Stimulated activated naive B cell treated with anti-CD40 and anti-IgM and Interleukin-4, amounts not matched to agents 10 μg/mL and 1 μg/mL and 100 μg/mL, for 72 hours (primary cell): Measurements from ENCODE around the gene CNP.
"Not testable (repeated sequence)": the region's sequence is repeated elsewhere in the genome, so short reads cannot be mapped to it uniquely, and the experiment has no call there.

ENCODE experiments used
- ATAC-seq, 2 donors: fragments of 150-1000 bp; cut with Tn5 transposase; replicated peaks; 2 replicates each; pipeline ENCODE4 v1.10.0; 2021; ENCODE audit warnings: moderate library complexity in 1 of 2
- DNase-seq: peaks from one replicate; pipeline ENCODE4 v3.0.0; 2021
- H3K27ac Mint-ChIP-seq: one replicate; pipeline ENCODE4 v1.8.0; 2022; ENCODE audit warnings: mild to moderate bottlenecking, mixed read lengths
- H3K27me3 Mint-ChIP-seq, 2 donors: one replicate each; pipeline ENCODE4 v1.8.0; 2022; ENCODE audit warnings: mixed read lengths in 2 of 2
- H3K36me3 Mint-ChIP-seq, 2 donors: one replicate each; pipeline ENCODE4 v1.8.0; 2022; ENCODE audit warnings: mixed read lengths in 2 of 2, mild to moderate bottlenecking in 1 of 2
- H3K4me1 Mint-ChIP-seq, 2 donors: one replicate each; pipeline ENCODE4 v1.8.0; 2022; ENCODE audit warnings: mixed read lengths in 2 of 2, mild to moderate bottlenecking in 1 of 2
- H3K4me3 Mint-ChIP-seq, 2 donors: one replicate each; pipeline ENCODE4 v1.8.0; 2022; ENCODE audit warnings: mild to moderate bottlenecking in 2 of 2, mixed read lengths in 2 of 2, moderate library complexity in 1 of 2
- H3K9me3 Mint-ChIP-seq, 2 donors: one replicate each; pipeline ENCODE4 v1.8.0; 2022; ENCODE audit warnings: mixed read lengths in 2 of 2, mild to moderate bottlenecking in 1 of 2

Gene CNP

DNA sequence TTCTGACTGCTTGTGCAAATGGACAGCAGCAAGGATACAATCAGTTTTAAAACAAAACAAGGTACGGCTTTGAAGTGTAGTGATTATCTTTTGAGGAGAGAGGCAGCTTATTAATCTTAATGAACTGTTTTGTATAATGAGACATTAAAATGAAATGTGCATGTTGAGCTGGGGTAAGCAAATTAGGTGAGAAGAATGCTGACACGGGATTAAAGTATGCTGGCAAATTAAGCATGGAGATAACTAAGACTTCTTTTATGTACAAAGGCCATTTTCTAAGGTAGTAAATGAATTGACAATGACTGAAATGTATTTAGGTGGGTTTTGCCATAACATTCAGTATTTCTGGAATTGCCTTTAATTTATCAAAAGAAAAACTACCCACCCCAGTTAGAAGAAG lies 31.9 kb downstream of the CNP start:
- Mint-ChIP-seq H3K27ac (no peak overlapping the region), H3K4me3 (no peak overlapping the region)
- ATAC-seq: no peak

DNA sequence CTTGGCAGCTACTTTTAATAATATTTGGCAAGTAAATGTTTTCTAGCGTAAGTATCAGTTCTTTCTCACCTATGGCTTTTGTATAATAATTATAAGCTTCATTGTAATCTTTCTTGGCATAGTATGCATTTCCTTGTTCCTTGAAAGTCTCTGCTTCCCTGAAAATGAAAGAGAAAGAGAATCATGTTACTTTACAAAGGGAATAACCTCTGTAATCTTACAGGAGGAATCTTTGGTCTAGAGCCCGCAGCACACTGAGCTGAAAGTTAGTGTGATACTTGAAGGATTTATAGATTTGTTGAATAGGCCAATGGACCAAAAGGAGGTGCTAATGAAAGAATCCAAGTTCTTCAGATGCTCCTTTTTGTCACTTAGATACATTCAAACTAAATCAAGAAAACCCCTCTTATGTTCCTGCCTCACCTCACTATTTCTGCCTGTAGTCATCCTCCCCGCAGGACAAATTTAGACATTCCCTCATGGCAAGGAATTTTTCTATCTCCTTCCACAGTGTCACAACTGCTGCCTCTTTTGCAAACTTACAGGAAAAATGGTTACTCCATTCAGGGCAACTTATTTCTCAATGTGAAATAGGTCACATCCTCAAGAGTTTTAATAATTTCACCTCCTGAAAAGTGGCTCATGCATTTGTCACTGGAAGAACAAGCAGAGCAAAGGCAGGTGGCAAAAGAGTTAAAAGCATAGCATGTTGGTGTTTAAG lies 34.0 kb downstream of the CNP start:
- no peak for ATAC-seq
- H3K4me1 Mint-ChIP-seq: peaks cover 23 to 34% of the 10 kb centered on the region in 2 donors
- no peaks in the 10 kb centered on the region for H3K27me3 Mint-ChIP-seq
- no peak overlapping the region for H3K27ac Mint-ChIP-seq
- H3K9me3 Mint-ChIP-seq: no peaks in the 10 kb centered on the region
- DNase-seq: no peak
- H3K36me3 Mint-ChIP-seq: peaks cover 28 to 38% of the 10 kb centered on the region in 2 donors
- H3K4me3 Mint-ChIP-seq: no peak overlapping the region

More for the DNA sequence above, 31.9 kb downstream of the CNP start:
- Mint-ChIP-seq H3K4me1 (peaks cover 20 to 29% of the 10 kb centered on the region in 2 donors), H3K36me3 (peaks cover 34 to 42% of the 10 kb centered on the region in 2 donors), H3K27me3 (no peaks in the 10 kb centered on the region), H3K9me3 (no peaks in the 10 kb centered on the region)
- no peak for DNase-seq

DNA sequence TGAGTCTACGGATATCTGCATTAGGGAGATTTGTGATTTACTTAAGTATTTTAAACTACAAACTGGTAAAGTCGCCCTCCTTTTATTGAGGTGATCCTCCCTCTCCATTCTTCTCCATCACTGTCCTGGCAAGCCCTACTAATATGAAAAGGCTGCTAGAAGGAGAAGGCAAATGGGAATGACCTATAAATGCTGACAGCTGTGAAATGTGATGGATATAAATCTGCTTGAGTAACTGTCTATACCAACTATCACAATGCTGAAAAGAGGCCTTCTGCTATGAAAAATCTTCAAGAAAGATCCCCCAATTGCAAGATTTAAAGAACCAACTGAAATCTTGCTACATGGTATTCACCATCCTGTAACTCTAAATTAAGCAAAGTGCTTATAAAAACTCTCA lies 35.1 kb downstream of the CNP start:
- DNase-seq: no peak
- no peaks in the 10 kb centered on the region for H3K27me3 Mint-ChIP-seq
- H3K9me3 Mint-ChIP-seq: no peaks in the 10 kb centered on the region
- peaks cover 14 to 24% of the 10 kb centered on the region in 2 donors for H3K4me1 Mint-ChIP-seq
- ATAC-seq: no peak
- peaks cover 19 to 27% of the 10 kb centered on the region in 2 donors for H3K36me3 Mint-ChIP-seq
- no peak overlapping the region for H3K27ac Mint-ChIP-seq
- no peak overlapping the region for H3K4me3 Mint-ChIP-seq

DNA sequence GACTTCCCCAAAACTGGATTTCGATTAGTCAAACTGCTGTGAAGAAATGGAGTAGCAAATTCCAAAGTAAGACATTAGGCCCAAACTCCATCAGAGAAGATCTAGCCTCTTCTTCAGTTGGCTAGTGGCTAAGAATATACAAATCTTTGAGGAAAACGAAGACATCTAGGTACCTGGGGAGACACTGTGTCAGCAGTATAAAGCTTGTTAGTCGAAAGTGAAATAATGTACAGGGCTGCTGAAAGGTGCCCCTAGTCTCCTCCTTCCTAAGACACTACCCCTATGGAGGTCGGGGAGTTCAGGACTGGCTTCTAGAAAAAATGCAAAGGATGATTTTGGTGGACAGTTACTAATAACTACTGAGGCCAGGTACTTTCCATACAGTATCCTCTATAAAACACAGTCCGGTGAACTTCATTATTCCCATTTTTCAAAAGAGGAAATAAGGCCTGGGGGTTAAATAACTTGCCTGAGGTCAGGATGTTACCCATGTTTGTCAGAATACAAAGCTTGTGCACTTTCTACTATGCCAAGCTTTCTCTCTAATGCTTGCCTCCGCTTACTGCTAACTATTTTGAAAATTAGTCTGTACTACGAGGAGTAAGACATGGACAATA lies 35.7 kb downstream of the CNP start:
- DNase-seq (no peak), ATAC-seq (no peak)
- Mint-ChIP-seq H3K36me3 (peaks cover 17 to 26% of the 10 kb centered on the region in 2 donors), H3K27ac (no peak overlapping the region), H3K4me1 (peaks cover 10 to 23% of the 10 kb centered on the region in 2 donors), H3K4me3 (no peak overlapping the region), H3K27me3 (no peaks in the 10 kb centered on the region), H3K9me3 (no peaks in the 10 kb centered on the region)

DNA sequence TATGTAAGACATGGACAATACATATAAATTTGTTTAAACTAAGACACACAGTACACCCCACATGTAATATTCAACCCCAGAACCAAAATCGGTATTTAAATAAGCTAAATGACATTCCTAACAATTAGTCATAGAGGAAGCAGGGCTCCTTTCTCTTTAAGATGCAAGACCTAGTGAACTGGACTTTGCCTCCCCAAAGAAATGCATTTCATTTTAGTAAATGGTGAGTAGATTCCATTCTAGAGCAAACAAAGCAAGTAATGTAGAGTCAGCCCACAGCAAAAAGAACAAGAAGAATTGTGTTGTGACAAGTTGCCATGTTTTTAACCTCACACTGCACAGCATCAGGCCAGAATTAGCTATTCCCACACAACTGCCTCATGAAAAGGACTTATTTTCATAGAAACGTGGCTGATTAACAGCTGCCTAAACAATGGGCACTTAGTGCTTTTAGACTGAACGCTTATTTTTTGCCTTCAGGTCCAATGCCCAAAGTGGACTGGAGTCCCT lies 36.3 kb downstream of the CNP start:
- Mint-ChIP-seq H3K27ac (no peak overlapping the region), H3K9me3 (no peaks in the 10 kb centered on the region), H3K4me1 (peaks cover 10 to 23% of the 10 kb centered on the region in 2 donors), H3K36me3 (peaks cover 17 to 26% of the 10 kb centered on the region in 2 donors), H3K27me3 (no peaks in the 10 kb centered on the region), H3K4me3 (no peak overlapping the region)
- ATAC-seq (no peak), DNase-seq (no peak)

DNA sequence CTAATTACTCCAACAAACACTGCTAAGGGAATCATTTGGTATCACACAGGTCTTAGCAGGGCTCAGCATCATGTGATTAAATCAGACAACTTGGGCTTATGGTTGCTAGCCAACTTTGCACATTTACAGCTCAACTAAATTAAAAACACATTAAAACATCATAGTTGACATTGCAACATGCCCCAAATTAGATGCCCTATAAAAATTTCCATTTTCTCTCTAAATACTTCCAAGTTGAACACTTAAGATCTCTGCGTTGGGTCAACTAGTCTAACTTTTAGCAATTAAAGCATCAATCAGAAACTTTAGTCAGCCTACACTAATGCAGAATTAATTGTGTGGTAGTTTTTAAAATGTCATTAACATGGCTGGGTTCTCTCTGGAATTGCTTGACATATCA lies 38.6 kb downstream of the CNP start:
- Mint-ChIP-seq H3K27me3 (no peaks in the 10 kb centered on the region), H3K36me3 (peaks cover 17 to 25% of the 10 kb centered on the region in 2 donors), H3K9me3 (no peaks in the 10 kb centered on the region), H3K4me3 (no peak overlapping the region), H3K27ac (peak overlapping the region; percentile 57), H3K4me1 (peaks cover 12 to 37% of the 10 kb centered on the region in 2 donors)
- no peak for DNase-seq
- no peak for ATAC-seq

DNA sequence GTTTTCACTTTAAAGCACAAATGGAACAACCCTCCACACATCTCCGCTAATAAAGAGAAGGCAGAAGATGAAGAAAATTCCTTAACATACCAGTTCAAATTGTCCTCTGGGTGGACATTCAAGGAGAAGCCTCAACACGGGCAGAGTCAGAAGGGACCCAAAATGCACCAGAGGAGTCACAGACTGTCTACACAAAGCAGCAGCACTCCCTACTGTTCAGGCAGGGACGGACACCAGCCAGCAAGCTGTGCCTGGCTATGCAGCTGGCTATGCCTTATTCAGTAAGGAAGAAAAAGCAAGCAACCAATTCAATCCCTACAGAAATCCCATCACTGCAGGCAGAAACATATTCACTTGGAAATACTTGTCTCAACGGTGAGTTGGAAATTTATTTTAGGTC lies 42.6 kb downstream of the CNP start:
- DNase-seq: no peak
- Mint-ChIP-seq H3K4me3 (no peak overlapping the region), H3K4me1 (peaks cover 22 to 59% of the 10 kb centered on the region in 2 donors), H3K9me3 (no peaks in the 10 kb centered on the region), H3K27ac (no peak overlapping the region), H3K36me3 (peaks cover 21 to 24% of the 10 kb centered on the region in 2 donors), H3K27me3 (no peaks in the 10 kb centered on the region)
- no peak for ATAC-seq

DNA sequence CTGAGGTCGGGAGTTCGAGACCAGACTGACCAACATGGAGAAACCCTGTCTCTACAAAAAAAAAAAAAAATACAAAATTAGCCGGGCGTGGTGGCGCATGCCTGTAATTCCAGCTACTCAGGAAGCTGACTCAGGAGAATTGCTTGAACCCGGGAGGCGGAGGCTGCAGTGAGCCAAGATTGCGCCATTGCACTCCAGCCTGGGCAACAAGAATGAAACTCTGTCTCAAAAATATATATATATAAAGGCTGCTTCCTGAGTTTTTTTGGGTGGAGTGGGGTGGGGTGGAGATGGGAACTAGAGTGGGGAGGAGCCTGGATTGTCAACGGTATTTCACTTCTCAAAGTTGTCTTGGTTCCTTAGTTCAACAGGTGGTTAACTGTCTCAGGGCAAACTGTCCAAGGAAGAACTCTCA lies 43.7 kb downstream of the CNP start:
- H3K27me3 Mint-ChIP-seq, DNase-seq, H3K9me3 Mint-ChIP-seq, ATAC-seq, H3K4me3 Mint-ChIP-seq, H3K27ac Mint-ChIP-seq: not testable (repeated sequence)
- H3K4me1 Mint-ChIP-seq: peaks cover 23 to 65% of the 10 kb centered on the region in 2 donors
- peaks cover 21 to 27% of the 10 kb centered on the region in 2 donors for H3K36me3 Mint-ChIP-seq

DNA sequence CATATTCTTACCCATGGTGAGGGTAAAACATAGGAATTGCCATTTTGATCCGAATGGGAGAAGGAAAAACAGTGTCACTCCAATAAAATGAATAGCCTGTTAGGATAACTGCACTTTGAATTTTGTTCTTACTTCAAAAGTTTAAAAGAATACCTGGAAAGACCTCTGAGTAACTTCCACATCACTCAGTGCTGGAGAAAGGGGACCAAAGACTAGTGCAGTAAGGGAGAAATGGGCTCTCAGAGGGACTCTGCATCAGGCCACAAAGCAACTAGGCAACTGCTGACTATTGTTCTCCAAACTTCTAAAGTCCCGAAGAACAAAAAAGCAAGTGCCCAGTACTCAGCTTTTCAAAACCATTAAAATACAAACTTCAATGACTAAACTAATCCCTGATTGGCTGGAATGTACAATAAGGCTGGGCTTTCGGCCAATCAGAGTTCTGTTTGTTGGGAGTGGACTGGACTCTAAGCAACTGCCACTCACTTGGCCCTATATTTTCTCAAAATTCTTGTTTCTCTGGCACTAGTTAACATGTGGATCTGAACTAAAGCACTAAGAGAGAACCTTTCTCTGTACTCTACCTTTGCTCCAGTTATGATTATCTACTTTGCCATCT lies 44.4 kb downstream of the CNP start:
- Mint-ChIP-seq H3K27me3 (no peaks in the 10 kb centered on the region), H3K9me3 (no peaks in the 10 kb centered on the region), H3K27ac (peak overlapping the region; percentile 53), H3K4me3 (no peak overlapping the region), H3K4me1 (peaks cover 23 to 68% of the 10 kb centered on the region in 2 donors), H3K36me3 (peaks cover 20 to 28% of the 10 kb centered on the region in 2 donors)
- DNase-seq (no peak), ATAC-seq (no peak)

DNA sequence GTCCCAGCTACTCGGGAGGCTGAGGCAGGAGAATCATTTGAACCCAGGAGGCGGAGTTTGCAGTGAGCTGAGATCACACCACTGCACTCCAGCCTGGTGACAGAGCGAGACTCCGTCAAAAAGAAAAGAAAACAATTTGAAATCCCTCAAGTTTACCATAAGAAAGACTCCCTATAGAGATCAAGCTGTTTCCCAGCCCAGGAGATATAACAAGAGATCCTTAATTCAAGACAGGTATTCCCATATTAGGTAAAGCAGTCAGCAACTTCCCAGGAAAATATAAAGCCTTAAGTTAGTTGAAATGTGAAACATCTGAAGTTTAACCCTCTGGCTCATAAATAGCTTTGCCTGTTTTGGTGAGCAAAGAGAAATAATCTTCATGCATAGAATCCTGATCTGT lies 45.8 kb downstream of the CNP start:
- H3K27ac Mint-ChIP-seq, H3K4me3 Mint-ChIP-seq, ATAC-seq, DNase-seq, H3K27me3 Mint-ChIP-seq, H3K9me3 Mint-ChIP-seq: not testable (repeated sequence)
- Mint-ChIP-seq H3K36me3 (peaks cover 25 to 34% of the 10 kb centered on the region in 2 donors), H3K4me1 (peaks cover 23 to 73% of the 10 kb centered on the region in 2 donors)

DNA sequence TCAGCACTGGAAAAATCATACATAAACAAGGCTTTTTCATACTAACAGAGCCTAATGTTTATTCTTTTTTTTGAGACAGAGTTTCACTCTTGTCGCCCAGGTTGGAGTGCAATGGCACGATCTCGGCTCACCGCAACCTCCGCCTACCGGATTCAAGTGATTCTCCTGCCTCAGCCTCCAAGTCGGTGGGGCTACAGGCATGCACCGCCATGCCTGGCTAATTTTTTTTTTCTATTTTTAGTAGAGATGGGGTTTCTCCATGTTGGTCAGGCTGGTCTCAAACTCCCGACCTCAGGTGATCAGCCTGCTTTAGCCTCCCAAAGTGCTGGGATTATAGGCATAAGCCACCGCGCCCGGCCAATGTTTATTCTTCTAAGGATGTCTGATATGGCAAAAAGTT lies 47.1 kb downstream of the CNP start:
- H3K4me3 Mint-ChIP-seq, ATAC-seq, H3K9me3 Mint-ChIP-seq, DNase-seq, H3K27ac Mint-ChIP-seq, H3K27me3 Mint-ChIP-seq: not testable (repeated sequence)
- peaks cover 25 to 34% of the 10 kb centered on the region in 2 donors for H3K36me3 Mint-ChIP-seq
- peaks cover 30 to 85% of the 10 kb centered on the region in 2 donors for H3K4me1 Mint-ChIP-seq

DNA sequence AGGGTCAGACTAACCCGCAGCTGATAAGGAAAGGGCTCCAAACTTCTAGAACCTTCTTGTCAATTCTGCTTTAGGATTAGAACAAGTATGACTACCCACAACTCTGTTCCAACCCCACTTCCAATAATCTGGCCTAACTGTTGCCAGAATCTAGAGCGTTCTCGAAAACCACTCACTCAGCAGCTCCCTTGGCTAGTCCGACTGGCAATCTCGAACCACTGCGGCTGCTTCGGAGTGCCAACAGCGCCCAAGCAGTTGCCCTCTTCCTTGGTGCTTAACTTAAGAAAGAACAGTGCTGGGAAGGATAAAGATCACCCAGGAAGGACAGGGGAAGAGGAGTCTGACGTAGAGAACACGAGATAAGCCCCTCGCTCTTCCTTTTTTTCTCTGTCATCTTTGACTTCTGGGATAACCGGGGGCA lies 49.8 kb downstream of the CNP start:
- Mint-ChIP-seq H3K4me1 (peaks cover 32 to 79% of the 10 kb centered on the region in 2 donors), H3K4me3 (peak overlapping the region; percentile 94 to 100), H3K9me3 (peaks cover 3% of the 10 kb centered on the region in 2 donors), H3K36me3 (peaks cover 21 to 27% of the 10 kb centered on the region in 2 donors), H3K27me3 (no peaks in the 10 kb centered on the region), H3K27ac (peak overlapping the region; percentile 100)
- ATAC-seq: no peak
- DNase-seq: no peak

DNA sequence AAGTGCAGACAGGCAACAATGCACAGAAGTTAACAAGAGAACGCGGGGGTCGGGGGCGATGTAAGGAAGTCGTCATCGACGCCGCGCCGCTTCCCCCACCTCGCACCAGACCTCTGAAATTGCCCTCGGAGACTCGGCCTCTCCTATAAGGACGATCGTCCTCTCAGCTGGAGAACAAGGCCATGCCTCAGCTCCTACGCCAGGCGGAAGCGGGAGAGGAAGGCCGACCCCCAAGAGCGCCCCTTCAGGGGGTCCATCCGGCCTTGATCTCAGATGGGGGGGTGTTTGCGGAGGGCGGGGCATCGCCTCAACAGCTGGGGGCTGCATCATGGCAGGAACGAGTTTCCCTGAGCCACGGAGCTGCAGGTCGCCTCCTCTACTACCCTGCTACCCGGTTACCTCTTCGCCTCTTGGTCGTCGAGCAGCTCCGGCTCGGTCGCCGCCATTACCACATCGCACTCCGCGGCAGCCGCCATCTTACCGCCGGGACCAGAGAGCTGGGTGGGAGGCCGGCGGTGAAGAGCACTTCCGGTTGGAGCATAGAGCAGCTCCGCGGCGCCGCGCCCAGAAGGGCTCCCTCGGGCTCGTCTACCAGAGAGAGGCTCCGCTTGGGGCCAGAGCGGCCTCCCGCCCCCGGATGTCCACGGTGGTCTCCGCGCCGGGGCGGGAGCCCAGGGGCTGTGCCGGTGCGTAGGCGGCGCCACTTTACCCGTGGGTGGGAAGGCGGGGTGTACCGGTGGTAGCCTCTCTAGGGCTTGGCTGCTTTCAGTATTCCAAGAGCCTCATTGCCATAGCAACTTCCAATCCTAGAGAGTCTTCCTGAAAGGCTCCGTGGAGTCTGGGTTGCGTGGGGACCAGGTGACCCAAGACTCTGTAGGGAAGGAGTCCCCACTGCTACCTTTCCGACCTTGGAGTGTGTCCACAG lies 50.6 kb downstream of the CNP start, which contains the start of gene DNAJC7:
Gene DNAJC7, minus strand, starts transcription at position 499 of the 925 bp plus-strand sequence. Its CDS starts 23 bp downstream, at position 476.
- DNase-seq: peak; percentile 87

More for the DNA sequence above, 50.6 kb downstream of the CNP start, which contains the start of gene DNAJC7:
- H3K27ac Mint-ChIP-seq: peak within 1 kb of the TSS; percentile 100
- H3K27me3 Mint-ChIP-seq: no peaks in the 10 kb centered on the region
- H3K4me1 Mint-ChIP-seq: peaks cover 32 to 76% of the 10 kb centered on the region in 2 donors
- H3K4me3 Mint-ChIP-seq: peak within 1 kb of the TSS; percentile 94 to 100
- peaks cover 17 to 29% of the 10 kb centered on the region in 2 donors for H3K36me3 Mint-ChIP-seq
- peak; percentile 93 to 94 for ATAC-seq
- peaks cover 3% of the 10 kb centered on the region in 2 donors for H3K9me3 Mint-ChIP-seq
